ENCODE measurements around the gene SLC18B1. TPM values are rescaled to one million over a fixed set of nuclear protein-coding genes. Genes with fewer than 3 reads are reported as not detected.
A peak's percentile ranks its signal among the peaks of the same experiment; 100 is the strongest.

The SLC18B1 gene
- total RNA-seq, 2 experiments from 2014 or later: 3.4 to 6.6 TPM

- peaks cover 8% of the 10 kb centered on the region for H3K9me3 Mint-ChIP-seq (ENCODE audit: low read depth)
- DNase-seq (no peak), ATAC-seq (peak; percentile 48)
- no peak overlapping the region for H3K27ac Mint-ChIP-seq
- H3K4me3 Mint-ChIP-seq: no peak overlapping the region
- ChIA-PET CTCF (no interaction called here), POLR2A (no interaction called here)
- peaks cover 19% of the 10 kb centered on the region for H3K4me1 Mint-ChIP-seq
- H3K27me3 Mint-ChIP-seq: no peaks in the 10 kb centered on the region
- intact Hi-C loops (cut with DNase I, micrococcal nuclease): no loop called here
- H3K36me3 Mint-ChIP-seq (ENCODE audit: low read depth): peaks cover 51% of the 10 kb centered on the region
Observed at GRCh38 chr6:132746048-132746447, 52.4 kb downstream of the SLC18B1 start.

- peaks cover 41% of the 10 kb centered on the region for H3K36me3 Mint-ChIP-seq (ENCODE audit: low read depth)
- H3K4me1 Mint-ChIP-seq: peaks cover 7% of the 10 kb centered on the region
- H3K4me3 Mint-ChIP-seq: no peak overlapping the region
- ATAC-seq (no peak), DNase-seq (no peak)
- ChIA-PET CTCF (interaction anchor here (0.7 kb wide), 1 partner anchor 24 kb away, joined by 4 read pairs; no protein-coding TSS in a partner anchor), POLR2A (no interaction called here)
- H3K27me3 Mint-ChIP-seq: no peaks in the 10 kb centered on the region
- no peak overlapping the region for H3K27ac Mint-ChIP-seq
- intact Hi-C loops (cut with DNase I, micrococcal nuclease): no loop called here
- peaks cover 24% of the 10 kb centered on the region for H3K9me3 Mint-ChIP-seq (ENCODE audit: low read depth)
Observed at GRCh38 chr6:132742495-132742894, 55.9 kb downstream of the SLC18B1 start.

GRCh38 chr6:132741281-132741680, 57.2 kb downstream of the SLC18B1 start:
- CTCF ChIA-PET: no interaction called here
- intact Hi-C loops (cut with DNase I, micrococcal nuclease): no loop called here
- DNase-seq (no peak), ATAC-seq (no peak)
- POLR2A ChIA-PET: no interaction called here
- H3K27ac Mint-ChIP-seq: no peak overlapping the region
- peaks cover 24% of the 10 kb centered on the region for H3K9me3 Mint-ChIP-seq (ENCODE audit: low read depth)
- no peaks in the 10 kb centered on the region for H3K27me3 Mint-ChIP-seq
- H3K4me3 Mint-ChIP-seq: no peak overlapping the region
- peaks cover 18% of the 10 kb centered on the region for H3K4me1 Mint-ChIP-seq
- H3K36me3 Mint-ChIP-seq (ENCODE audit: low read depth): peaks cover 36% of the 10 kb centered on the region

- ChIA-PET POLR2A (no interaction called here), CTCF (interaction anchor here (0.9 to 2.5 kb wide), 2 partner anchors 12 to 119 kb away, joined by 3 to 5 read pairs; no protein-coding TSS in a partner anchor)
- Mint-ChIP-seq H3K4me1 (peaks cover 23% of the 10 kb centered on the region), H3K4me3 (no peak overlapping the region), H3K36me3 (ENCODE audit: low read depth) (peaks cover 8% of the 10 kb centered on the region), H3K9me3 (ENCODE audit: low read depth) (peaks cover 16% of the 10 kb centered on the region), H3K27ac (no peak overlapping the region), H3K27me3 (no peaks in the 10 kb centered on the region)
- ATAC-seq (peak; percentile 76), DNase-seq (no peak)
- intact Hi-C loops (cut with DNase I, micrococcal nuclease): loop anchor here in 1 of 2 experiments (2.0 kb wide), 1 partner anchor 27 kb away; no protein-coding TSS in a partner anchor
Observed at GRCh38 chr6:132736239-132736638, 62.2 kb downstream of the SLC18B1 start.

GRCh38 chr6:132734694-132735236, 63.7 kb downstream of the SLC18B1 start:
- Mint-ChIP-seq H3K9me3 (ENCODE audit: low read depth) (peaks cover 11% of the 10 kb centered on the region), H3K36me3 (ENCODE audit: low read depth) (peaks cover 2% of the 10 kb centered on the region), H3K4me1 (peaks cover 23% of the 10 kb centered on the region), H3K27me3 (no peaks in the 10 kb centered on the region), H3K27ac (no peak overlapping the region), H3K4me3 (no peak overlapping the region)
- intact Hi-C loops (cut with DNase I, micrococcal nuclease): no loop called here
- no peak for DNase-seq
- POLR2A ChIA-PET: no interaction called here
- CTCF ChIA-PET: interaction anchor here (2.5 kb wide), 1 partner anchor 10 kb away, joined by 5 read pairs; no protein-coding TSS in a partner anchor
- no peak for ATAC-seq

GRCh38 chr6:132733814-132734213, 64.6 kb downstream of the SLC18B1 start:
- DNase-seq: no peak
- ChIA-PET CTCF (no interaction called here), POLR2A (no interaction called here)
- no peak for ATAC-seq
- Mint-ChIP-seq H3K4me3 (no peak overlapping the region), H3K4me1 (peaks cover 23% of the 10 kb centered on the region), H3K27me3 (no peaks in the 10 kb centered on the region), H3K36me3 (ENCODE audit: low read depth) (peaks cover 2% of the 10 kb centered on the region), H3K9me3 (ENCODE audit: low read depth) (peaks cover 6% of the 10 kb centered on the region), H3K27ac (no peak overlapping the region)
- intact Hi-C loops (cut with DNase I, micrococcal nuclease): no loop called here

- H3K27me3 Mint-ChIP-seq: no peaks in the 10 kb centered on the region
- H3K4me3 Mint-ChIP-seq: no peak overlapping the region
- peaks cover 2% of the 10 kb centered on the region for H3K9me3 Mint-ChIP-seq (ENCODE audit: low read depth)
- intact Hi-C loops (cut with DNase I, micrococcal nuclease): no loop called here
- DNase-seq (no peak), ATAC-seq (no peak)
- H3K4me1 Mint-ChIP-seq: peaks cover 23% of the 10 kb centered on the region
- CTCF ChIA-PET: no interaction called here
- POLR2A ChIA-PET: no interaction called here
- peaks cover 1% of the 10 kb centered on the region for H3K36me3 Mint-ChIP-seq (ENCODE audit: low read depth)
- H3K27ac Mint-ChIP-seq: no peak overlapping the region
Observed at GRCh38 chr6:132733283-132733682, 65.2 kb downstream of the SLC18B1 start.

- H3K36me3 Mint-ChIP-seq (ENCODE audit: low read depth): no peaks in the 10 kb centered on the region
- DNase-seq: no peak
- POLR2A ChIA-PET: interaction anchor here (1.1 kb wide), 1 partner anchor 82 kb away, joined by 4 read pairs; no protein-coding TSS in a partner anchor
Observed at GRCh38 chr6:132731086-132731485, 67.4 kb downstream of the SLC18B1 start.

GRCh38 chr6:132730560-132730959, 67.9 kb downstream of the SLC18B1 start:
- H3K27me3 Mint-ChIP-seq: no peaks in the 10 kb centered on the region
- POLR2A ChIA-PET: no interaction called here
- H3K4me3 Mint-ChIP-seq: no peak overlapping the region
- H3K27ac Mint-ChIP-seq: no peak overlapping the region
- H3K36me3 Mint-ChIP-seq (ENCODE audit: low read depth): no peaks in the 10 kb centered on the region
- intact Hi-C loops (cut with DNase I, micrococcal nuclease): no loop called here
- peaks cover 15% of the 10 kb centered on the region for H3K4me1 Mint-ChIP-seq
- CTCF ChIA-PET: no interaction called here
- ATAC-seq: no peak
- DNase-seq: no peak
- H3K9me3 Mint-ChIP-seq (ENCODE audit: low read depth): no peaks in the 10 kb centered on the region

More at GRCh38 chr6:132731086-132731485, 67.4 kb downstream of the SLC18B1 start:
- Mint-ChIP-seq H3K9me3 (ENCODE audit: low read depth) (no peaks in the 10 kb centered on the region), H3K4me3 (no peak overlapping the region), H3K27me3 (no peaks in the 10 kb centered on the region), H3K27ac (no peak overlapping the region), H3K4me1 (peaks cover 13% of the 10 kb centered on the region)
- ATAC-seq: no peak
- intact Hi-C loops (cut with DNase I, micrococcal nuclease): no loop called here
- CTCF ChIA-PET: no interaction called here

- no peak for DNase-seq
- Mint-ChIP-seq H3K27ac (no peak overlapping the region), H3K9me3 (ENCODE audit: low read depth) (no peaks in the 10 kb centered on the region), H3K36me3 (ENCODE audit: low read depth) (no peaks in the 10 kb centered on the region), H3K4me3 (no peak overlapping the region), H3K27me3 (no peaks in the 10 kb centered on the region), H3K4me1 (peaks cover 11% of the 10 kb centered on the region)
- intact Hi-C loops (cut with DNase I, micrococcal nuclease): no loop called here
- ATAC-seq: no peak
- POLR2A ChIA-PET: no interaction called here
- CTCF ChIA-PET: interaction anchor here (0.6 to 1.6 kb wide), 4 partner anchors 33 to 121 kb away, joined by 3 to 4 read pairs (median 3); no protein-coding TSS in a partner anchor
Observed at GRCh38 chr6:132728616-132729015, 69.8 kb downstream of the SLC18B1 start.

GRCh38 chr6:132726608-132726975, 71.8 kb downstream of the SLC18B1 start:
- no peak overlapping the region for H3K4me3 Mint-ChIP-seq
- ChIA-PET CTCF (interaction anchor here (0.7 kb wide), 1 partner anchor 10 kb away, joined by 3 read pairs; no protein-coding TSS in a partner anchor), POLR2A (no interaction called here)
- peaks cover 9% of the 10 kb centered on the region for H3K4me1 Mint-ChIP-seq
- no peaks in the 10 kb centered on the region for H3K27me3 Mint-ChIP-seq
- no peak overlapping the region for H3K27ac Mint-ChIP-seq
- no peaks in the 10 kb centered on the region for H3K9me3 Mint-ChIP-seq (ENCODE audit: low read depth)
- ATAC-seq: no peak
- no peaks in the 10 kb centered on the region for H3K36me3 Mint-ChIP-seq (ENCODE audit: low read depth)
- intact Hi-C loops (cut with DNase I, micrococcal nuclease): no loop called here
- no peak for DNase-seq

GRCh38 chr6:132725947-132726607, 72.4 kb downstream of the SLC18B1 start:
- Mint-ChIP-seq H3K4me3 (no peak overlapping the region), H3K27me3 (no peaks in the 10 kb centered on the region), H3K36me3 (ENCODE audit: low read depth) (no peaks in the 10 kb centered on the region), H3K27ac (no peak overlapping the region), H3K9me3 (ENCODE audit: low read depth) (no peaks in the 10 kb centered on the region), H3K4me1 (peaks cover 9% of the 10 kb centered on the region)
- ChIA-PET CTCF (interaction anchor here (0.7 kb wide), 1 partner anchor 10 kb away, joined by 3 read pairs; no protein-coding TSS in a partner anchor), POLR2A (no interaction called here)
- intact Hi-C loops (cut with DNase I, micrococcal nuclease): no loop called here
- DNase-seq: no peak
- ATAC-seq: peak; percentile 39
